ENCODE results near the gene PHC1.
"Not testable (repeated sequence)": the region's sequence is repeated elsewhere in the genome, so short reads cannot be mapped to it uniquely, and the experiment has no call there.

The PHC1 gene

GRCh38 chr12:8911606-8912268 is 2.6 kb upstream of the PHC1 start:
- DNase-seq: no peak

DNA sequence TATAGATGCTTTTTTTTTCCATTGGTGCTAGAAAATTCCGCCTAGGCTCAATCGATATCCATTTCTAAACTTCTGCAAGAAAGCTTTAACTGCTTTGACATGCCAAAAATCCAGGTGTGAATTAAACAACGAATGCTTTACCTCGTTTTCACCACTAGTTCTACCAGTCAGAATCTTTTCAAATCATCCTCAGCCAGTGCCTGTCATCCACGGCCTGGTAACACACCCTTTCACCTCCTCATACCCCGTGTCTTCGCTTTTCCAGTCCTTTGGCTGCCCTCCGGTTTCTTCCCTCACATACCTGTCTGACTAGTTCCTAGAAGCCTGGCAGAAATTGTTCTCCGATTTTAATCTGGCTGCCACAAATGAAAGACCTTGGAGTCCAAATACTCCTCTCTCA is 1.4 kb upstream of the PHC1 start:
- DNase-seq: no peak

GRCh38 chr12:8913702-8914032 is 642 bp upstream of the PHC1 start:
- no peak for DNase-seq

GRCh38 chr12:8914716-8915526 is 612 bp downstream of the PHC1 start:
- peak; percentile 19 for DNase-seq

GRCh38 chr12:8916154-8916553 is 1.8 kb downstream of the PHC1 start:
- no peak for DNase-seq

- no peak for DNase-seq
Observed at GRCh38 chr12:8917031-8917430, 2.7 kb downstream of the PHC1 start.

DNA sequence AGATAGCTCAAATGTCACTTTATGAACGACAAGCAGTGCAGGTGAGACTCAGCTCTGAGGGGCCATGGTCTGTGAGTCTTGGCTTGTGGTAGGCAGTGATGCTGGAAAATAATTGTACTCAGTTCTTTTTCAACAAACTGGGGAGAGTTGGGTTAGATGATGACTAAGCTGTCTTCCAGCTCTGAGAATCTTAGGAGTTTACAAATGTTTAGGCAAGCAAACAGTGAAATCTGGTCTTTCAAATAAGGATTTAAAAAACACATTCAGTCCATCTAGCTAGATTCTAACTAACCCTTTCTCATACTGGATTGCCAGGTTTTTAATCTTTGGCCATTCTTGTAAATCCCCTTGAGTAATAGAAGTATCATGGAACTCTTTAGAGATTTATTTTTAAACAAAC is 3.4 kb downstream of the PHC1 start:
- DNase-seq: no peak

DNA sequence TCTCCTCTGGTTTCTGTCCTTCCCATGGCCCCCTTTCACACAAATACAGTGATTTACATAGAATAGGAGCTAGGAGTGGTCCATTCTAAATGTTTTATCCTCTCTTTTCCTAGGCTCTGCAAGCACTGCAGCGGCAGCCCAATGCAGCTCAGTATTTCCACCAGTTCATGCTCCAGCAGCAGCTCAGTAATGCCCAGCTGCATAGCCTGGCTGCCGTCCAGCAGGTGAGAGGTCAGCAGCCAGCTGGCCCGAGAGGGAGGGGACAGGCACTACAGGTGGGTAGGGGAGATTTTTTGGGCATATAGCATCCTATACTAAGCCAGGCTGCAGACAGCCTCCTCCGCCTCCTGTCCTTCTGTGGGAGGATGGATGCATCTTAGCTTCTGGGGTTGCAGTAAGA is 5.3 kb downstream of the PHC1 start:
- DNase-seq: not testable (repeated sequence)

- no peak for DNase-seq
Observed at GRCh38 chr12:8922544-8922943, 8.2 kb downstream of the PHC1 start.

- DNase-seq: not testable (repeated sequence)
Observed at GRCh38 chr12:8930655-8931323, 16.5 kb downstream of the PHC1 start.

DNA sequence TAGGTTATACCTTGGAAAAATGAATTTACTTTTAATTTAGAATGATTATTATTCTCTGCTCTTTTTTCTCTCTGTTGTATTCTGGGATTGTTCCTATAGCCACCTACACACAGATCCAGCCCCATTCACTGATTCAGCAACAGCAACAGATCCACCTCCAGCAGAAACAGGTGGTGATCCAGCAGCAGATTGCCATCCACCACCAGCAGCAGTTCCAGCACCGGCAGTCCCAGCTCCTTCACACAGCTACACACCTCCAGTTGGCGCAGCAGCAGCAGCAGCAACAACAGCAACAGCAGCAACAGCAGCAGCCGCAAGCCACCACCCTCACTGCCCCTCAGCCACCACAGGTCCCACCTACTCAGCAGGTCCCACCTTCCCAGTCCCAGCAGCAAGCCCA is 18.2 kb downstream of the PHC1 start:
- DNase-seq: not testable (repeated sequence)

GRCh38 chr12:8934080-8934479 is 19.8 kb downstream of the PHC1 start:
- not testable (repeated sequence) for DNase-seq

GRCh38 chr12:8936735-8937134 is 22.4 kb downstream of the PHC1 start:
- no peak for DNase-seq

DNA sequence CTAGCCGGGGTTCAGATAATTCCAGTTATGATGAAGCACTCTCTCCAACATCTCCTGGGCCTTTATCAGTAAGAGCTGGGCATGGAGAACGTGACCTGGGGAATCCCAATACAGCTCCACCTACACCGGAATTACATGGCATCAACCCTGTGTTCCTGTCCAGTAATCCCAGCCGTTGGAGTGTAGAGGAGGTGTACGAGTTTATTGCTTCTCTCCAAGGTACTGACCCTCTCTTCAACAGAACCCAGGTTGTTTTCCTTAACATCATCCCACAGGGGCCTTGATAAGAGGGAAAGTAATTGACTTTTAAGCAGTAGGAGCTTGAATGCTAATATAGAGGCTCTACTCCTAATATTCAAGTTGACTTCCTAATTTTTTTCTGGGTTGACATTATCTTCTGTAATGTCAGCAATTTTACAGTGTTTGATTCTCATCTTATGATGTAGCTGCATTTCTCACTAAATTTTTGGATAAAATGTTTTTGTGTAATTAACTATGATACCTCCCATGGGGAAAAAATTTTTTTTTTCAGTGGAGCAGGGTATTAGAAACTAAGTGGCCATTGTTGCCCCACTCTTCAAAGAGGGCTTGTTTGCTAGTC is 23.6 kb downstream of the PHC1 start:
- DNase-seq: not testable (repeated sequence)

DNA sequence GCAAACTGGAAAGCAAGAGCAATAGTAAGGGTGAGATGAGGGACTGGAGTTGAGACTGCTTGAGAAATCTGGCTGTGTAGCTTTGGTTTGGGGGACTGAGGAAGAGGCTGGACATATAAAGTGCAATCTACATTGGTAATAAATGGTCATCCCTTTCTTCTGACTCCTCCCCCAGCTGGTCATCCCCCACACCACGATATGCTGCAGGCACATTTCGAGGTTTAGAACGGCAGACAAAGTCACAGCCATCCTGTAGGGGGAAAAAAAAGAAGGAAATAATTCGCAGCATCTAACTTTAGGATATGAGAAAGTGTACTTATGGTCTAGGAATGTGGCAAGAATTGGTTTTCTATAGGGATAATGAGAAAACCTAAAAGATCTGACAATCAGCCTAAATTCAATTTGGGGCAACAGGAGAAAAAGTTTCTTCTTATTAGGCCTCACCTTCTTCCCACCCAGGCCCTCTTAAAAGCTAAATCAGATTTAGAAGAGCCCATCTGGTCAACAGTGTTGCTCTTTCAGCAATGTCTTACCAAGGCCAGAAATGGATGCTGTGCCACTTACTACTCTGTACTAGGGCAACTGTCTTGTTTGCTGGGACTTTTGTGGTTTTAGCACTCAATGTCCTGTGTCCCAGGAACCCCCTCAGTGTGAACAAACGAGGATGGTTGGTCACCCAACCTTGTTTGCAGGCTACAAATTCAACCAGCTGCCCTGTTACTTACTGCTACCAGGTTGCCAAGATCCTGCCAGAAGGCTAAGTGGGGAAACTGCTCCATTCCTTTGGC is 27.6 kb downstream of the PHC1 start:
- no peak for DNase-seq

GRCh38 chr12:8943565-8944186 is 29.4 kb downstream of the PHC1 start:
- no peak for DNase-seq

- DNase-seq: no peak
Observed at GRCh38 chr12:8946733-8947132, 32.4 kb downstream of the PHC1 start.

DNA sequence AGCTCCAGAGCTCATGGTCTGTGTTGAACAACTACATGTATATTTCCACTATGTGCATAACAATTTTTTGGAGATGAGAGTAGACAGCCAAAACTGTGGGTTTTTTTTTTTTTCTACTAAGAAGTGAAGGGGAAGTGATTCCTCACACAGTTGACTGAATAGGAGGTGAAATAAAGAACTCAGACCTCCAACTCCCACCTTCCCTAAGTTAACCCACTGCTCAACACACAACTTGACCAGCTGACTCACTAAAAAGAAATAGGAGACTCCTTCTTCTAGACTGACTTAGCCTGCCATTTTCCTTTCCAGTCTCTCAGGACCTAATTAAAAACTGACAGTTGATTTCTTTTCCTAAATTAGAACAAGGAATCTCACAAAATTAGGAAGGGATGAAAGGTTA is 33.4 kb downstream of the PHC1 start:
- peak; percentile 54 for DNase-seq

DNA sequence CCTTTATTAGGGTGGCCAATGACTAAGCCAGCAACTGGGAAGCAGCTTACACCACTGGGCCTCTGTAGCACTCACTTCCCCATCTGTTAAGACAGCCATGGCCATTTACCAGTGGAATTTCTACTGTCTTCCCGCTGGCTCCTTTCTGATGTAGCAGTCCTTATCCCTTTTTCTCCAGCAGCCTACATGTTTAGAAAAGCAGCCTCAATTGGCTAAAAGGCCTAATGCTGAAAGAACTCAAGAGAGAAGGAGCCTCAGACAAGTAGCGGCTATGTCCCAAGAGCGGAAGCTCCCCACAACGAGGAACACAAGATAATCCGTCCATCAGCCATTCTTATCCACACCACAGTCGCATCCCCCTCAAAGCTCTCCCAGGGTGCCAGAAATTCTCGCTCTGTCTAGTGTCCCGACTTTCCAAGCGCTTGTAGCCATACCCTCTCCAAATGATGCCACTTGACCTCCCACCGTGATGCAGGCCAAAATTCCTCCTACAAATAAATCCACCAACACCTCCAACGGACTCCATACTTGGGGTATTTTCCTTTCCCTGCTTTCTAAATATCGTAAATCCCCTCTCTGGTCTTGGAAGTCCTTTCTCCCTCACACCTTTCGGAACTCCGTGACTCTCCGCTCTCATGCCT is 34.5 kb downstream of the PHC1 start:
- peak; percentile 81 for DNase-seq

DNA sequence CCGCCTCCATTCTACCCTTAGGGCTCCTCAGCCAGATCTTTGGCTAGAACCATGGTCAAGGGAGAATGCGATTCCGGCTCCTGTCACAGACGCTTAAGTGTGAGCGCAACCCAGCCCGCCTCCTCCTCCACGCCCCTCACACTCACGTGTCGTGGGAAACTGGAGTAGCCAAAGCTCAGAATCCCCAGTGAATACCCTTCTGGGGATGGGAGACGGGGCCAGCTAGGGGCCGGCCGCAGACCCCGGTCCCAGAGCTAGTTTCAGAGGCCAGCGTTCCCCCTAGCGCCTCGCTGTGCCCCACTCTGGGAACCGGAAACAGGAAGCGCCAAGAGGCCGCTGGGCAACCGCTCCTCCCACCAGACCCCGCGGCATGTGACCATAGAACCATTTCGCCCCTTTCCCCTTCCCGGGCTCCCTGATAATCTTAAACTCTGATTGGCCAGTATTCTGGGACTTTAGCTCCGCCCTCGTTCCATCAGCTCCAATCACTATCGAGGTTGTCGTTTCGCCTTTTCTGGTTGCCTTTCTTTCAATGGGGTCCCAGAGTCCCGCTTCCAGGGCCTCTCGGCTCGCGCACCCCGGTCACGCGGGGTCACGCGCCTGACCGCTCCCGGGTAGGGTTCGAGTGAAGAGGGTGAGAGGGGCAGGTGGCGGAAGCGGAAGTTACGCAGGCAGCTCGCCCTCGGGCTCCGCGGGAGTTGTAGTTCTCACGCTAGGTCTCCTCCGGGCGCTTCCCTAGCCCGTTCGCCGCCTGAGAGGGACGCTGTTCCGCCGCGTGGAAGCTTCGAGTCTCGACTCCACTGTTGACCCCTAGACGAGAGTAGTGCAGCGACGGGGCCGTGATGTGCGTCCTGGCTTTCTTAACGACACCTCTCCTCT is 35.3 kb downstream of the PHC1 start, which contains the start of gene M6PR:
TSS of gene M6PR (minus strand) at position 304 of the 879 bp plus-strand sequence. CDS start 3,241 bp downstream, outside the sequence.
- peak; percentile 98 for DNase-seq

- no peak for DNase-seq
Observed at GRCh38 chr12:8950221-8950527, 35.9 kb downstream of the PHC1 start.

Measured in suppressor macrophage treated with lipopolysaccharide for 4 hours (primary cell).